WI38 (cell line): ENCODE data around the gene FAM151A.

Experiments used
- H3K4me3 ChIP-seq: 2 replicates; pipeline ENCODE4 v1.5.1; 2011; ENCODE audit warnings: low read depth, mild to moderate bottlenecking, control low read depth, low read length
- CTCF ChIP-seq: IDR thresholded peaks from 2 replicates; pipeline ENCODE4 v1.5.1; 2012; ENCODE audit warnings: low read depth, mild to moderate bottlenecking, control low read depth, low read length

FAM151A gene

GRCh38 chr1:54627196-54627595 is 3.9 kb upstream of the FAM151A start:
- H3K4me3 ChIP-seq = no peak overlapping the region
- TF ChIP-seq CTCF = no peak

GRCh38 chr1:54624466-54625464 is 1.4 kb upstream of the FAM151A start:
- no peak for TF ChIP-seq CTCF
- H3K4me3 ChIP-seq = no peak overlapping the region

GRCh38 chr1:54619749-54620148 is 3.6 kb downstream of the FAM151A start:
- H3K4me3 ChIP-seq = no peak overlapping the region
- no peak for TF ChIP-seq CTCF

- TF ChIP-seq CTCF = no peak
- no peak overlapping the region for H3K4me3 ChIP-seq
Measured at GRCh38 chr1:54615531-54616279, 7.6 kb downstream of the FAM151A start.

GRCh38 chr1:54614563-54614962 is 8.8 kb downstream of the FAM151A start:
- no peak for TF ChIP-seq CTCF
- no peak overlapping the region for H3K4me3 ChIP-seq

- no peak overlapping the region for H3K4me3 ChIP-seq
- no peak for TF ChIP-seq CTCF
Measured at GRCh38 chr1:54614024-54614423, 9.3 kb downstream of the FAM151A start.

GRCh38 chr1:54611621-54612020 is 11.7 kb downstream of the FAM151A start:
- TF ChIP-seq CTCF = no peak
- H3K4me3 ChIP-seq = no peak overlapping the region
